ENCODE measurements around the gene SCRN2.

Gene SCRN2

GRCh38 chr17:47819475-47819874, 21.6 kb downstream of the SCRN2 start:
- Histone ChIP-seq H3K27ac (no peak overlapping the region), H3K36me3 (peaks cover 56% of the 10 kb centered on the region), H3K9me3 (ENCODE audit: severe bottlenecking) (no peaks in the 10 kb centered on the region), H3K27me3 (ENCODE audit: insufficient read depth, low read depth, severe bottlenecking) (no peaks in the 10 kb centered on the region), H3K4me3 (ENCODE audit: low read depth, low read length) (no peak overlapping the region)
- no peak for DNase-seq
- TF ChIP-seq, protein P1, sequence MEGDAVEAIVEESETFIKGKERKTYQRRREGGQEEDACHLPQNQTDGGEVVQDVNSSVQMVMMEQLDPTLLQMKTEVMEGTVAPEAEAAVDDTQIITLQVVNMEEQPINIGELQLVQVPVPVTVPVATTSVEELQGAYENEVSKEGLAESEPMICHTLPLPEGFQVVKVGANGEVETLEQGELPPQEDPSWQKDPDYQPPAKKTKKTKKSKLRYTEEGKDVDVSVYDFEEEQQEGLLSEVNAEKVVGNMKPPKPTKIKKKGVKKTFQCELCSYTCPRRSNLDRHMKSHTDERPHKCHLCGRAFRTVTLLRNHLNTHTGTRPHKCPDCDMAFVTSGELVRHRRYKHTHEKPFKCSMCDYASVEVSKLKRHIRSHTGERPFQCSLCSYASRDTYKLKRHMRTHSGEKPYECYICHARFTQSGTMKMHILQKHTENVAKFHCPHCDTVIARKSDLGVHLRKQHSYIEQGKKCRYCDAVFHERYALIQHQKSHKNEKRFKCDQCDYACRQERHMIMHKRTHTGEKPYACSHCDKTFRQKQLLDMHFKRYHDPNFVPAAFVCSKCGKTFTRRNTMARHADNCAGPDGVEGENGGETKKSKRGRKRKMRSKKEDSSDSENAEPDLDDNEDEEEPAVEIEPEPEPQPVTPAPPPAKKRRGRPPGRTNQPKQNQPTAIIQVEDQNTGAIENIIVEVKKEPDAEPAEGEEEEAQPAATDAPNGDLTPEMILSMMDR (IDR thresholded peaks at IDR 0.05; ENCODE audit: low read depth, low read length) = no peak

- Histone ChIP-seq H3K36me3 (peaks cover 48% of the 10 kb centered on the region), H3K9me3 (ENCODE audit: severe bottlenecking) (no peaks in the 10 kb centered on the region), H3K27ac (no peak overlapping the region), H3K27me3 (ENCODE audit: insufficient read depth, low read depth, severe bottlenecking) (no peaks in the 10 kb centered on the region), H3K4me3 (ENCODE audit: low read depth, low read length) (no peak overlapping the region)
- no peak for DNase-seq
- TF ChIP-seq, protein P1 (IDR thresholded peaks at IDR 0.05; ENCODE audit: low read depth, low read length) = no peak
Observed at GRCh38 chr17:47818002-47818695, 22.9 kb downstream of the SCRN2 start.

- Histone ChIP-seq H3K36me3 (peaks cover 49% of the 10 kb centered on the region), H3K9me3 (ENCODE audit: severe bottlenecking) (no peaks in the 10 kb centered on the region)
Observed at GRCh38 chr17:47816947-47817346, 24.1 kb downstream of the SCRN2 start.

GRCh38 chr17:47816111-47816735, 24.9 kb downstream of the SCRN2 start:
- no peak overlapping the region for H3K4me3 ChIP-seq (ENCODE audit: low read depth, low read length)
- no peak for DNase-seq
- TF ChIP-seq, protein P1 (IDR thresholded peaks at IDR 0.05; ENCODE audit: low read depth, low read length) = no peak
- H3K36me3 ChIP-seq = peaks cover 49% of the 10 kb centered on the region
- no peaks in the 10 kb centered on the region for H3K9me3 ChIP-seq (ENCODE audit: severe bottlenecking)
- no peaks in the 10 kb centered on the region for H3K27me3 ChIP-seq (ENCODE audit: insufficient read depth, low read depth, severe bottlenecking)
- H3K27ac ChIP-seq = no peak overlapping the region

More at GRCh38 chr17:47816947-47817346, 24.1 kb downstream of the SCRN2 start:
- TF ChIP-seq, protein P1 (IDR thresholded peaks at IDR 0.05; ENCODE audit: low read depth, low read length) = no peak
- H3K4me3 ChIP-seq (ENCODE audit: low read depth, low read length) = no peak overlapping the region
- no peaks in the 10 kb centered on the region for H3K27me3 ChIP-seq (ENCODE audit: insufficient read depth, low read depth, severe bottlenecking)
- no peak overlapping the region for H3K27ac ChIP-seq
- DNase-seq = no peak

DNA sequence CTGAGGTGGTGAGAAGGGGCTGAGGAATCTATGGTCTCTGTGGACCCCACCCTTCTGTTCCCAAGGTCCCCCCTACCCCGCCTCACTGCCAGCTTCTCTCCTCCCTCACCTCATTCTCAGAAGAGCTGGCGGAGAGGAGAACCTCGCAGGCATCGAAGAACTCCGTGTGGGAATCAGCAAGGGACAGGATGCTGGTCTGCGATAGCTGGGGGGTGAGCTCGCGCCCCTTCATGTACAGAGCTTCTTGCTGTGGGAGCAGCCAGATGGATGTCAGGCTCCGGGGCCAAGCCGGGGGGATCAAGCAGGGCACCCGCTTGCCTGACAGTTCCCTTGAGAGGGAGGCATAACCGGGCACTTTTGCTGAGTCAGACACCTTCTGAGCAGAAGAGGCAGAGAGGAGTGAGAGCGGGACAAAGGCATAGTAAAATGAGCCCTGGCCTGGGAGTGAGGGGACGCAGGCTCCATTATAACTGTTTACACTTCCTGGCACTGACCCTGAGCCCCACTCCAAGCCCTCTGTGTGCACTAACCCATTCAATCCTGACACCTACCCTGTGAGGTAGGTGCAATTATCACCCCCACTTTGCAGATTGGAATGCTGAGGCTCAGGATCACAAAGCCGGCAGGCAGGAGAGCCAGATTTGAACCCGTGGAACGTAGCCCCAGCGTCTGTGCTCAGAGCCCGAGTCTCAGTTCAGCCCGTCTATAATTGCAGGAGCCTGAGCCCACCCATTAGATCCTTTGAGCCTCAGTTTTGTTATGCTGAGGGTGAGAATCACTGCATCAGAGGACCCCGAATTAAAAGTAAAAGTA, 25.8 kb downstream of the SCRN2 start:
- DNase-seq = no peak
- Histone ChIP-seq H3K9me3 (ENCODE audit: severe bottlenecking) (no peaks in the 10 kb centered on the region), H3K36me3 (peaks cover 49% of the 10 kb centered on the region)

More for the DNA sequence above, 25.8 kb downstream of the SCRN2 start:
- H3K4me3 ChIP-seq (ENCODE audit: low read depth, low read length) = no peak overlapping the region
- TF ChIP-seq, protein P1 (IDR thresholded peaks at IDR 0.05; ENCODE audit: low read depth, low read length) = no peak
- H3K27me3 ChIP-seq (ENCODE audit: insufficient read depth, low read depth, severe bottlenecking) = no peaks in the 10 kb centered on the region
- H3K27ac ChIP-seq = no peak overlapping the region

Measured in WERI-Rb-1 (cell line).